HEK293 (cell line): Measurements from ENCODE around the gene MYL12A.
A peak's percentile ranks its signal among the peaks of the same experiment; 100 is the strongest.

Experiments used
- CTCF ChIA-PET: fragments of 350-600 bp; formaldehyde crosslinking; extraction: SDS; loops from one replicate; lab custom pipeline; 2021; ENCODE audit warnings: antibody characterized with exemption; lab: Yijun Ruan, JAX
- POLR2A ChIA-PET: fragments of 300-600 bp; formaldehyde crosslinking; extraction: SDS; loops from one replicate; lab custom pipeline; 2020; ENCODE audit warnings: antibody characterized with exemption, inconsistent platforms; lab: Yijun Ruan, JAX
- H3K27ac ChIP-seq: fragments of 200-500 bp; sonication (Bioruptor generic); 2 replicates; pipeline ENCODE4 v1.5.1; 2014; ENCODE audit warnings: low read depth, low read length, control low read depth, inconsistent platforms; ENCODE audit errors: extremely low read depth
- H3K36me3 ChIP-seq, 2 experiments: fragments of 200-500 bp in 1 of 2; sonication (Bioruptor generic) in 1 of 2; 1 replicate in 1 of 2; 2 replicates in 1 of 2; pipeline ENCODE4 v1.5.1; 2014 to 2017; ENCODE audit warnings: inconsistent platforms in 2 of 2, low read length in 2 of 2; ENCODE audit not compliant: control insufficient read depth in 2 of 2, insufficient read depth in 1 of 2
- H3K4me1 ChIP-seq: fragments of 200-500 bp; sonication (Bioruptor generic); 2 replicates; pipeline ENCODE4 v1.5.1; 2014; ENCODE audit warnings: mild to moderate bottlenecking, low read length, inconsistent platforms; ENCODE audit not compliant: control insufficient read depth, insufficient read depth
- H3K4me3 ChIP-seq: 2 replicates; pipeline ENCODE4 v1.5.1; 2011; ENCODE audit warnings: low read depth, mild to moderate bottlenecking, control low read depth, low read length, moderate library complexity
- H3K9me3 ChIP-seq: fragments of 200-500 bp; sonication (Bioruptor generic); 2 replicates; pipeline ENCODE4 v1.5.1; 2014; ENCODE audit warnings: low read depth, low read length, inconsistent platforms; ENCODE audit not compliant: control insufficient read depth, insufficient read depth
- GFI1B ChIP-seq: fragments of 450-650 bp; formaldehyde crosslinking; IDR thresholded peaks from 2 replicates; pipeline ENCODE4 v1.5.1; 2016; ENCODE audit warnings: missing biosample characterization, missing genetic modification characterization
- GLIS1 ChIP-seq: fragments of 450-650 bp; formaldehyde crosslinking; IDR thresholded peaks from 2 replicates; pipeline ENCODE4 v1.5.1; 2016; ENCODE audit warnings: missing biosample characterization, missing genetic modification characterization
- KLF9 ChIP-seq: fragments of 450-650 bp; formaldehyde crosslinking; IDR thresholded peaks from 2 replicates; pipeline ENCODE4 v1.5.1; 2016; ENCODE audit warnings: missing biosample characterization, missing genetic modification characterization, low read depth
- PRDM1 ChIP-seq: fragments of 450-650 bp; formaldehyde crosslinking; IDR thresholded peaks from 2 replicates; pipeline ENCODE4; 2016; ENCODE audit warnings: missing biosample characterization, missing genetic modification characterization
- SCRT1 ChIP-seq: fragments of 450-650 bp; formaldehyde crosslinking; IDR thresholded peaks from 2 replicates; pipeline ENCODE4 v1.5.1; 2016; ENCODE audit warnings: missing biosample characterization, missing genetic modification characterization, borderline replicate concordance
- ZFP69B ChIP-seq: fragments of 450-650 bp; formaldehyde crosslinking; IDR thresholded peaks from 2 replicates; pipeline ENCODE4 v1.5.1; 2016; ENCODE audit warnings: missing biosample characterization, missing genetic modification characterization
- ZNF248 ChIP-seq: fragments of 450-650 bp; formaldehyde crosslinking; IDR thresholded peaks from 2 replicates; pipeline ENCODE4 v1.5.1; 2017; ENCODE audit warnings: missing biosample characterization, missing genetic modification characterization
- ZNF48 ChIP-seq: fragments of 450-650 bp; formaldehyde crosslinking; IDR thresholded peaks from 2 replicates; pipeline ENCODE4 v1.5.1; 2016; ENCODE audit warnings: missing biosample characterization, missing genetic modification characterization
- ZNF549 ChIP-seq: fragments of 450-650 bp; IDR thresholded peaks from 2 replicates; pipeline ENCODE4 v1.5.1; 2018; ENCODE audit warnings: missing biosample characterization, missing genetic modification characterization, mild to moderate bottlenecking, inconsistent platforms, moderate library complexity
- ZNF558 ChIP-seq: fragments of 450-650 bp; formaldehyde crosslinking; IDR thresholded peaks from 2 replicates; pipeline ENCODE4 v1.5.1; 2016; ENCODE audit warnings: missing biosample characterization, missing genetic modification characterization
- ZNF585B ChIP-seq: fragments of 450-650 bp; formaldehyde crosslinking; IDR thresholded peaks from 2 replicates; pipeline ENCODE4 v1.5.1; 2016; ENCODE audit warnings: missing biosample characterization, missing genetic modification characterization
- ZNF660 ChIP-seq: fragments of 450-650 bp; IDR thresholded peaks from 2 replicates; pipeline ENCODE4 v1.5.1; 2018; ENCODE audit warnings: missing biosample characterization, mild to moderate bottlenecking, missing genetic modification characterization
- ZNF707 ChIP-seq: fragments of 450-650 bp; formaldehyde crosslinking; IDR thresholded peaks from 2 replicates; pipeline ENCODE4 v1.5.1; 2016; ENCODE audit warnings: missing biosample characterization, missing genetic modification characterization
- ZNF791 ChIP-seq: fragments of 450-650 bp; formaldehyde crosslinking; IDR thresholded peaks from 2 replicates; pipeline ENCODE4 v1.5.1; 2016; ENCODE audit warnings: missing biosample characterization, missing genetic modification characterization
- ZNF830 ChIP-seq: fragments of 450-650 bp; IDR thresholded peaks from 2 replicates; pipeline ENCODE4 v1.5.0; 2018; ENCODE audit warnings: missing biosample characterization, missing genetic modification characterization, low read depth, mild to moderate bottlenecking, moderate library complexity
- ZNF837 ChIP-seq: fragments of 450-650 bp; formaldehyde crosslinking; IDR thresholded peaks from 2 replicates; pipeline ENCODE4 v1.5.1; 2016; ENCODE audit warnings: missing biosample characterization, missing genetic modification characterization
- TF ChIP-seq, protein P1 (sequence below): fragments of 450-650 bp; formaldehyde crosslinking; IDR thresholded peaks from 2 replicates; pipeline ENCODE4 v1.5.1; 2016; ENCODE audit warnings: missing biosample characterization, missing genetic modification characterization
- TF ChIP-seq, protein P2 (sequence below): fragments of 450-650 bp; formaldehyde crosslinking; IDR thresholded peaks from 2 replicates; pipeline ENCODE4 v1.5.1; 2017; ENCODE audit warnings: missing biosample characterization, missing genetic modification characterization
- TF ChIP-seq, protein P3 (sequence below): fragments of 450-650 bp; formaldehyde crosslinking; IDR thresholded peaks from 2 replicates; pipeline ENCODE4 v1.5.1; 2016; ENCODE audit warnings: missing biosample characterization, missing genetic modification characterization
- TF ChIP-seq, protein P4 (sequence below): fragments of 450-650 bp; formaldehyde crosslinking; optimal IDR thresholded peaks from 2 replicates; pipeline ENCODE3; 2016; ENCODE audit warnings: missing biosample characterization, mild to moderate bottlenecking, missing genetic modification characterization
- TF ChIP-seq, protein P5 (sequence below): fragments of 450-650 bp; IDR thresholded peaks from 2 replicates; pipeline ENCODE4 v1.5.1; 2018; ENCODE audit warnings: missing biosample characterization, mild to moderate bottlenecking, missing genetic modification characterization

MYL12A gene

DNA sequence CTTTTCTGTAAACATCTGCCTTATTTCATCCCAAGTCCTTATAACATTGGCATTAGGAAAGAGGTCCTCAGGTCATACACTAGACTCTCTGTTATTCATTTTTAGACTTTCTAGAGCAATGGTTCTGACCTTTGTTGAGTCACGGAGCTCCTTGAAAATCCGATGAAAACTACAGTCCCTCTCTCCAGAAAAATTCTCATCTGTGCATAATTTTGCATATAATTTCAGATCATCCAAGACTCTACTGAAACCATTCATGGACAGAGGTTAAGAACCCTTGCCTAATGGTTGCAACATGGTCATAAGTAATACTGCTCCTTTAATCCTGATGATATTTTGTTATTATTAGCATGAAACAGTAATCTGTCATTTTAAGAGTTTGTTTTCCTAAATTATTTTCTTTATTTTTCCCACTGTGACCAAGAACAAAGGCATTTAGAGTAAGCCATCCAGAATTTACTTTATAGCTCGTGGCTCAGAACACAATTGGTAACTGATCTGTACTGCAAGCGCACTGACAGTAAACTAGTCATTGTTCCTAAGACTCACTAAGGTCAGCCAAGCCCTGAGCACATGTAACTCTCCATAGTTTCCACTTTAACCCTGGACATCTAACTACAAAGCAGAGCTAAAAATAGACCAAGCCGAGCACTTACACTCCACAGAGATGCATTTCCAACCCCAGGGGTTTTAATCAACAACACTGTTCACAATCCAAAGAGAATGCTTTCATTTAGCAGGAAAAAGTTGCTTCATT lies 36.2 kb upstream of the MYL12A start:
- no peak for TF ChIP-seq ZNF830 (tag by site-specific recombination)
- no peak for TF ChIP-seq GFI1B (tag by site-specific recombination)
- no peak for TF ChIP-seq ZNF558 (tag by site-specific recombination)
- TF ChIP-seq ZNF791 (tag by site-specific recombination) = no peak
- no peak for TF ChIP-seq PRDM1 (tag by site-specific recombination)
- TF ChIP-seq ZNF585B (tag by site-specific recombination) = no peak
- TF ChIP-seq, protein P1, sequence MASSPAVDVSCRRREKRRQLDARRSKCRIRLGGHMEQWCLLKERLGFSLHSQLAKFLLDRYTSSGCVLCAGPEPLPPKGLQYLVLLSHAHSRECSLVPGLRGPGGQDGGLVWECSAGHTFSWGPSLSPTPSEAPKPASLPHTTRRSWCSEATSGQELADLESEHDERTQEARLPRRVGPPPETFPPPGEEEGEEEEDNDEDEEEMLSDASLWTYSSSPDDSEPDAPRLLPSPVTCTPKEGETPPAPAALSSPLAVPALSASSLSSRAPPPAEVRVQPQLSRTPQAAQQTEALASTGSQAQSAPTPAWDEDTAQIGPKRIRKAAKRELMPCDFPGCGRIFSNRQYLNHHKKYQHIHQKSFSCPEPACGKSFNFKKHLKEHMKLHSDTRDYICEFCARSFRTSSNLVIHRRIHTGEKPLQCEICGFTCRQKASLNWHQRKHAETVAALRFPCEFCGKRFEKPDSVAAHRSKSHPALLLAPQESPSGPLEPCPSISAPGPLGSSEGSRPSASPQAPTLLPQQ (tag by site-specific recombination) = no peak
- TF ChIP-seq ZNF248 (tag by site-specific recombination) = no peak
- no peak for TF ChIP-seq ZNF660 (tag by site-specific recombination)
- TF ChIP-seq ZNF549 (tag by site-specific recombination) = no peak
- no peak for TF ChIP-seq ZNF48 (tag by site-specific recombination)
- TF ChIP-seq, protein P2, sequence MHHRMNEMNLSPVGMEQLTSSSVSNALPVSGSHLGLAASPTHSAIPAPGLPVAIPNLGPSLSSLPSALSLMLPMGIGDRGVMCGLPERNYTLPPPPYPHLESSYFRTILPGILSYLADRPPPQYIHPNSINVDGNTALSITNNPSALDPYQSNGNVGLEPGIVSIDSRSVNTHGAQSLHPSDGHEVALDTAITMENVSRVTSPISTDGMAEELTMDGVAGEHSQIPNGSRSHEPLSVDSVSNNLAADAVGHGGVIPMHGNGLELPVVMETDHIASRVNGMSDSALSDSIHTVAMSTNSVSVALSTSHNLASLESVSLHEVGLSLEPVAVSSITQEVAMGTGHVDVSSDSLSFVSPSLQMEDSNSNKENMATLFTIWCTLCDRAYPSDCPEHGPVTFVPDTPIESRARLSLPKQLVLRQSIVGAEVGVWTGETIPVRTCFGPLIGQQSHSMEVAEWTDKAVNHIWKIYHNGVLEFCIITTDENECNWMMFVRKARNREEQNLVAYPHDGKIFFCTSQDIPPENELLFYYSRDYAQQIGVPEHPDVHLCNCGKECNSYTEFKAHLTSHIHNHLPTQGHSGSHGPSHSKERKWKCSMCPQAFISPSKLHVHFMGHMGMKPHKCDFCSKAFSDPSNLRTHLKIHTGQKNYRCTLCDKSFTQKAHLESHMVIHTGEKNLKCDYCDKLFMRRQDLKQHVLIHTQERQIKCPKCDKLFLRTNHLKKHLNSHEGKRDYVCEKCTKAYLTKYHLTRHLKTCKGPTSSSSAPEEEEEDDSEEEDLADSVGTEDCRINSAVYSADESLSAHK (tag by site-specific recombination) = no peak
- TF ChIP-seq SCRT1 = no peak
- no peak overlapping the region for H3K27ac ChIP-seq
- H3K4me1 ChIP-seq = peaks cover 2% of the 10 kb centered on the region; the same call in 1 of the 2 replicates
- H3K9me3 ChIP-seq = no peaks in the 10 kb centered on the region
- ChIA-PET CTCF (interaction anchor here (0.6 to 1.6 kb wide), 4 partner anchors 10 to 226 kb away, joined by 3 to 4 read pairs (median 4); no protein-coding TSS in a partner anchor), POLR2A (interaction anchor here (0.5 kb wide), 1 partner anchor 336 kb away, joined by 3 read pairs; no protein-coding TSS in a partner anchor)
- H3K36me3 ChIP-seq = no peaks in the 10 kb centered on the region
- H3K4me3 ChIP-seq = no peak overlapping the region

DNA sequence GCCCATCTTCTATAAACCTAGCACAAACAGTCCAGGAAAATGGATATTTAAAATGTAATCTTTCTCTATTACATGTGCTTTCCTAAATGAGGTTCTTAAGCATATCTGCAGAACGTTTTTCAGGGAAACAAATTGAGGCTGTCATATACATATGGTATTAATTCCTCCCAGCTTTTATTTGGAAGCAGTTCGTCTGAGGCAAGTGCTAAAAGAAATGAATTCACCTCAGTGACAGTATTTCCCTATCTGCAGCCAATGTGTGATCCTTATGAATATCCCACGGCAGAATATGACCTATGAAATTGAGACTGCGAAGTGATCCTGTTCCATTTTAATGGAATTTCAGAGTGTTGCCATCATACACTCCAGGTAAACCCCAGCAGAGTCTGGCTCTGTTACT lies 34.9 kb upstream of the MYL12A start:
- ChIA-PET POLR2A (no interaction called here), CTCF (interaction anchor here (0.7 to 1.6 kb wide), 2 partner anchors 9 to 11 kb away, joined by 3 to 4 read pairs; no protein-coding TSS in a partner anchor)
- Histone ChIP-seq H3K4me1 (peaks cover 2% of the 10 kb centered on the region; the same call in 1 of the 2 replicates), H3K9me3 (no peaks in the 10 kb centered on the region), H3K36me3 (no peaks in the 10 kb centered on the region), H3K27ac (no peak overlapping the region), H3K4me3 (no peak overlapping the region)
- TF ChIP-seq ZFP69B (tag by site-specific recombination) = no peak
- TF ChIP-seq, protein P3, sequence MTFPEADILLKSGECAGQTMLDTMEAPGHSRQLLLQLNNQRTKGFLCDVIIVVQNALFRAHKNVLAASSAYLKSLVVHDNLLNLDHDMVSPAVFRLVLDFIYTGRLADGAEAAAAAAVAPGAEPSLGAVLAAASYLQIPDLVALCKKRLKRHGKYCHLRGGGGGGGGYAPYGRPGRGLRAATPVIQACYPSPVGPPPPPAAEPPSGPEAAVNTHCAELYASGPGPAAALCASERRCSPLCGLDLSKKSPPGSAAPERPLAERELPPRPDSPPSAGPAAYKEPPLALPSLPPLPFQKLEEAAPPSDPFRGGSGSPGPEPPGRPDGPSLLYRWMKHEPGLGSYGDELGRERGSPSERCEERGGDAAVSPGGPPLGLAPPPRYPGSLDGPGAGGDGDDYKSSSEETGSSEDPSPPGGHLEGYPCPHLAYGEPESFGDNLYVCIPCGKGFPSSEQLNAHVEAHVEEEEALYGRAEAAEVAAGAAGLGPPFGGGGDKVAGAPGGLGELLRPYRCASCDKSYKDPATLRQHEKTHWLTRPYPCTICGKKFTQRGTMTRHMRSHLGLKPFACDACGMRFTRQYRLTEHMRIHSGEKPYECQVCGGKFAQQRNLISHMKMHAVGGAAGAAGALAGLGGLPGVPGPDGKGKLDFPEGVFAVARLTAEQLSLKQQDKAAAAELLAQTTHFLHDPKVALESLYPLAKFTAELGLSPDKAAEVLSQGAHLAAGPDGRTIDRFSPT (tag by site-specific recombination) = no peak
- TF ChIP-seq ZNF707 (tag by site-specific recombination) = no peak
- TF ChIP-seq GLIS1 (tag by site-specific recombination) = 0 out of 2 replicates have a peak, but pooled peaks have one; percentile 16
- TF ChIP-seq, protein P4, sequence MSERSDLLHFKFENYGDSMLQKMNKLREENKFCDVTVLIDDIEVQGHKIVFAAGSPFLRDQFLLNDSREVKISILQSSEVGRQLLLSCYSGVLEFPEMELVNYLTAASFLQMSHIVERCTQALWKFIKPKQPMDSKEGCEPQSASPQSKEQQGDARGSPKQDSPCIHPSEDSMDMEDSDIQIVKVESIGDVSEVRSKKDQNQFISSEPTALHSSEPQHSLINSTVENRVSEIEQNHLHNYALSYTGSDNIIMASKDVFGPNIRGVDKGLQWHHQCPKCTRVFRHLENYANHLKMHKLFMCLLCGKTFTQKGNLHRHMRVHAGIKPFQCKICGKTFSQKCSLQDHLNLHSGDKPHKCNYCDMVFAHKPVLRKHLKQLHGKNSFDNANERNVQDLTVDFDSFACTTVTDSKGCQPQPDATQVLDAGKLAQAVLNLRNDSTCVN (tag by site-specific recombination) = no peak
- TF ChIP-seq KLF9 = no peak
- no peak for TF ChIP-seq ZNF791 (tag by site-specific recombination)
- TF ChIP-seq, protein P5, sequence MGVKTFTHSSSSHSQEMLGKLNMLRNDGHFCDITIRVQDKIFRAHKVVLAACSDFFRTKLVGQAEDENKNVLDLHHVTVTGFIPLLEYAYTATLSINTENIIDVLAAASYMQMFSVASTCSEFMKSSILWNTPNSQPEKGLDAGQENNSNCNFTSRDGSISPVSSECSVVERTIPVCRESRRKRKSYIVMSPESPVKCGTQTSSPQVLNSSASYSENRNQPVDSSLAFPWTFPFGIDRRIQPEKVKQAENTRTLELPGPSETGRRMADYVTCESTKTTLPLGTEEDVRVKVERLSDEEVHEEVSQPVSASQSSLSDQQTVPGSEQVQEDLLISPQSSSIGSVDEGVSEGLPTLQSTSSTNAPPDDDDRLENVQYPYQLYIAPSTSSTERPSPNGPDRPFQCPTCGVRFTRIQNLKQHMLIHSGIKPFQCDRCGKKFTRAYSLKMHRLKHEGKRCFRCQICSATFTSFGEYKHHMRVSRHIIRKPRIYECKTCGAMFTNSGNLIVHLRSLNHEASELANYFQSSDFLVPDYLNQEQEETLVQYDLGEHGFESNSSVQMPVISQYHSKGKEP (tag by site-specific recombination) = no peak
- no peak for TF ChIP-seq ZNF837 (tag by site-specific recombination)
